ENCODE measurements around the gene CLEC2D. TPM values are rescaled to one million over a fixed set of nuclear protein-coding genes. Genes with fewer than 3 reads are reported as not detected.
"Not testable (repeated sequence)": the region's sequence is repeated elsewhere in the genome, so short reads cannot be mapped to it uniquely, and the experiment has no call there.

Gene CLEC2D
- total and polyA plus RNA-seq, 2 donors (not counting 3 experiments of a cell fraction or from before 2014, with no cell fraction given): 1.8 to 4.1 TPM

- no peaks in the 10 kb centered on the region for H3K27me3 ChIP-seq (ENCODE audit: control insufficient read depth in 2 of 2, insufficient read depth in 2 of 2, low read length in 2 of 2)
- no peaks in the 10 kb centered on the region for H4K20me1 ChIP-seq (replicated peaks; ENCODE audit: control insufficient read depth, extremely low read depth, insufficient read depth, low read length)
- no peak overlapping the region for H3K4me3 ChIP-seq (replicated peaks in 1 of 3; ENCODE audit: insufficient read depth in 1 of 3, low read depth in 1 of 3, low read length in 3 of 3)
- POLR2A ChIA-PET: no interaction called here
- TF ChIP-seq JUN (IDR thresholded peaks at IDR 0.05; ENCODE audit: borderline replicate concordance, insufficient read depth, insufficient read length, low read depth): no peak
- TF ChIP-seq MYC (IDR thresholded peaks at IDR 0.05; ENCODE audit: low read depth, low read length): no peak
- TF ChIP-seq, protein P1, sequence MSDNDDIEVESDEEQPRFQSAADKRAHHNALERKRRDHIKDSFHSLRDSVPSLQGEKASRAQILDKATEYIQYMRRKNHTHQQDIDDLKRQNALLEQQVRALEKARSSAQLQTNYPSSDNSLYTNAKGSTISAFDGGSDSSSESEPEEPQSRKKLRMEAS (IDR thresholded peaks at IDR 0.05; ENCODE audit: insufficient read depth, insufficient read length): no peak
- no peak for TF ChIP-seq GATA2 (IDR thresholded peaks at IDR 0.05; ENCODE audit: insufficient read depth, insufficient read length, low read depth, low read length)
- TF ChIP-seq POLR2A (IDR thresholded peaks at IDR 0.05; ENCODE audit: low read depth, low read length): no peak
- no peak for TF ChIP-seq POLR2AphosphoS5 (IDR thresholded peaks at IDR 0.05; ENCODE audit: insufficient read depth, low read depth, low read length)
- TF ChIP-seq, protein P2, sequence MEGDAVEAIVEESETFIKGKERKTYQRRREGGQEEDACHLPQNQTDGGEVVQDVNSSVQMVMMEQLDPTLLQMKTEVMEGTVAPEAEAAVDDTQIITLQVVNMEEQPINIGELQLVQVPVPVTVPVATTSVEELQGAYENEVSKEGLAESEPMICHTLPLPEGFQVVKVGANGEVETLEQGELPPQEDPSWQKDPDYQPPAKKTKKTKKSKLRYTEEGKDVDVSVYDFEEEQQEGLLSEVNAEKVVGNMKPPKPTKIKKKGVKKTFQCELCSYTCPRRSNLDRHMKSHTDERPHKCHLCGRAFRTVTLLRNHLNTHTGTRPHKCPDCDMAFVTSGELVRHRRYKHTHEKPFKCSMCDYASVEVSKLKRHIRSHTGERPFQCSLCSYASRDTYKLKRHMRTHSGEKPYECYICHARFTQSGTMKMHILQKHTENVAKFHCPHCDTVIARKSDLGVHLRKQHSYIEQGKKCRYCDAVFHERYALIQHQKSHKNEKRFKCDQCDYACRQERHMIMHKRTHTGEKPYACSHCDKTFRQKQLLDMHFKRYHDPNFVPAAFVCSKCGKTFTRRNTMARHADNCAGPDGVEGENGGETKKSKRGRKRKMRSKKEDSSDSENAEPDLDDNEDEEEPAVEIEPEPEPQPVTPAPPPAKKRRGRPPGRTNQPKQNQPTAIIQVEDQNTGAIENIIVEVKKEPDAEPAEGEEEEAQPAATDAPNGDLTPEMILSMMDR (IDR thresholded peaks at IDR 0.05; ENCODE audit: extremely low read depth in 1 of 2, insufficient read depth in 1 of 2, low read depth in 1 of 2, low read length in 2 of 2): no peak
- TF ChIP-seq FOS (IDR thresholded peaks at IDR 0.05; ENCODE audit: borderline replicate concordance, insufficient read depth, low read length): no peak
- TF ChIP-seq EZH2 (IDR thresholded peaks at IDR 0.05; ENCODE audit: borderline replicate concordance, low read depth, low read length, severe bottlenecking): no peak
- H3K36me3 ChIP-seq (ENCODE audit: control insufficient read depth in 2 of 2, extremely low read depth in 1 of 2, insufficient read depth in 2 of 2, low read length in 2 of 2): no peaks in the 10 kb centered on the region
- intact Hi-C loops (cut with micrococcal nuclease) (no loop called here), dilution Hi-C loops (cut with MboI; ENCODE audit: extremely low pct_ligation_motif_present, low sequenced_read_pairs) (no loop called here)
- no peak overlapping the region for H3K4me2 ChIP-seq (ENCODE audit: insufficient read depth, low read length)
- DNase-seq (ENCODE audit: low read depth, low spot score) (no peak), FAIRE-seq (no peak)
- no peak overlapping the region for H3K9ac ChIP-seq (replicated peaks; ENCODE audit: extremely low read depth, insufficient read depth, low read length)
- BruUV-seq (replicated peaks): no TSS peak
- H3K4me1 ChIP-seq (ENCODE audit: control insufficient read depth, extremely low read depth, insufficient read depth, low read length): no peaks in the 10 kb centered on the region
- no peak overlapping the region for H3K27ac ChIP-seq (ENCODE audit: insufficient read depth, low read depth, low read length)
- H3K9me1 ChIP-seq (replicated peaks; ENCODE audit: control insufficient read depth, extremely low read depth, insufficient read depth, low read length): no peaks in the 10 kb centered on the region
- no peaks in the 10 kb centered on the region for H3K9me3 ChIP-seq (replicated peaks; ENCODE audit: control insufficient read depth, insufficient read depth, low read length)
- no peak overlapping the region for H2AFZ ChIP-seq (ENCODE audit: low read depth, low read length)
- CTCF ChIA-PET: interaction anchor here (1.0 to 1.6 kb wide), 3 partner anchors 64 to 80 kb away, joined by 3 to 4 read pairs (median 4); no protein-coding TSS in a partner anchor
- no peaks in the 10 kb centered on the region for H3K79me2 ChIP-seq (ENCODE audit: control insufficient read depth, insufficient read depth, low read length)
Observed at GRCh38 chr12:9711664-9712063, 42.2 kb downstream of the CLEC2D start.

DNA sequence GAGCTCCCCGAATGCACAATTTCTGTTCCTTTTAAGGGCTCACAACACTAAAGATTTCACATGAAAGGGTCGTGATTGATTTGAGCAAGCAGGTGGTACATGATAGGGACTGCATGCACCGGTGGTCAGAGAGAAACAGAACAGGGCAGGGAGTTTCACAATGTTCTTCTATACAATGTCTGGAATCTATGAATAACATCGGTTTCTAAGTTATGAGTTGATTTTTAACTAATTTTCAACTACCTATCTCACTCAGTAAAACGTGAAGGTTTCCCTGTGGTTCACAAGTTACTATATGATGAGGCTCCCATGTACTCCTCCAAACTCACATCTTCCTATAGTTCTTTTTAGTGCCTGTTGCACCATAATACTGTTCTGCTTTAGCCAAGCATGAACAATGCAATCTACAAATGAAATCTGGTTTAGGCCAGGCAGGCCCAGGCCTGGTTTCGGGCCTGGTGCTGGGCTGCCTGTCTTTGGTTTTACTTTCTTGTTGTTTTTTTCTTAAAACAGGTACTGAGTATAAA is 43.6 kb downstream of the CLEC2D start:
- H3K4me2 ChIP-seq (ENCODE audit: insufficient read depth, low read length); H3K9me1 ChIP-seq (replicated peaks; ENCODE audit: control insufficient read depth, extremely low read depth, insufficient read depth, low read length); H3K9me3 ChIP-seq (replicated peaks; ENCODE audit: control insufficient read depth, insufficient read depth, low read length); DNase-seq (ENCODE audit: low read depth, low spot score); H3K27me3 ChIP-seq (ENCODE audit: control insufficient read depth in 2 of 2, insufficient read depth in 2 of 2, low read length in 2 of 2); H4K20me1 ChIP-seq (replicated peaks; ENCODE audit: control insufficient read depth, extremely low read depth, insufficient read depth, low read length); H2AFZ ChIP-seq (ENCODE audit: low read depth, low read length); H3K4me3 ChIP-seq (replicated peaks in 1 of 3; ENCODE audit: insufficient read depth in 1 of 3, low read depth in 1 of 3, low read length in 3 of 3); POLR2A ChIA-PET; H3K27ac ChIP-seq (ENCODE audit: insufficient read depth, low read depth, low read length); dilution Hi-C loops (cut with MboI; ENCODE audit: extremely low pct_ligation_motif_present, low sequenced_read_pairs); BruUV-seq (replicated peaks); H3K9ac ChIP-seq (replicated peaks; ENCODE audit: extremely low read depth, insufficient read depth, low read length); H3K79me2 ChIP-seq (ENCODE audit: control insufficient read depth, insufficient read depth, low read length); H3K36me3 ChIP-seq (ENCODE audit: control insufficient read depth in 2 of 2, extremely low read depth in 1 of 2, insufficient read depth in 2 of 2, low read length in 2 of 2); H3K4me1 ChIP-seq (ENCODE audit: control insufficient read depth, extremely low read depth, insufficient read depth, low read length); intact Hi-C loops (cut with micrococcal nuclease): not testable (repeated sequence)
- CTCF ChIA-PET: interaction anchor here (1.2 kb wide), 1 partner anchor 10 kb away, joined by 3 read pairs; no protein-coding TSS in a partner anchor
- peak; percentile 42 for FAIRE-seq

Data from endothelial cell of umbilical vein (primary cell).